Trophoblast cell (in vitro differentiated cells and primary cell): ENCODE measurements around the gene TNRC6B. TPM values are rescaled to one million over a fixed set of nuclear protein-coding genes. Genes with fewer than 3 reads are reported as not detected.

ENCODE experiments used
- DNase-seq, 2 donors: peaks; one replicate each; pipeline ENCODE4 v3.0.0-alpha.2; 2016
- H2AFZ ChIP-seq: 2 replicates; pipeline ENCODE4 v1.6.1; 2013; ENCODE audit warnings: low read length, moderate library complexity, mild to moderate bottlenecking; ENCODE audit not compliant: insufficient read depth, poor library complexity
- H2AK5ac ChIP-seq: 2 replicates; pipeline ENCODE4 v1.6.1; 2013; ENCODE audit warnings: mild to moderate bottlenecking, low read length
- H2BK120ac ChIP-seq: 2 replicates; pipeline ENCODE4 v1.6.1; 2013; ENCODE audit warnings: low read length, mild to moderate bottlenecking, moderate library complexity; ENCODE audit not compliant: insufficient read depth, poor library complexity
- H2BK12ac ChIP-seq: 2 replicates; pipeline ENCODE4 v1.6.1; 2013; ENCODE audit warnings: mild to moderate bottlenecking, low read length, moderate library complexity
- H2BK5ac ChIP-seq: 2 replicates; pipeline ENCODE4 v1.6.1; 2013; ENCODE audit warnings: low read length, low read depth, moderate library complexity, mild to moderate bottlenecking; ENCODE audit not compliant: poor library complexity
- H3K14ac ChIP-seq: 2 replicates; pipeline ENCODE4 v1.6.1; 2013; ENCODE audit warnings: mild to moderate bottlenecking, low read length
- H3K18ac ChIP-seq: 2 replicates; pipeline ENCODE4 v1.6.1; 2013; ENCODE audit warnings: mild to moderate bottlenecking, low read length
- H3K23ac ChIP-seq: 2 replicates; pipeline ENCODE4 v1.6.1; 2013; ENCODE audit warnings: low read length
- H3K27ac ChIP-seq: 2 replicates; pipeline ENCODE4 v1.5.1; 2013; ENCODE audit warnings: low read depth, mild to moderate bottlenecking, inconsistent platforms, low read length, moderate library complexity
- H3K27me3 ChIP-seq: 2 replicates; pipeline ENCODE4 v1.6.1; 2013; ENCODE audit warnings: inconsistent platforms, mild to moderate bottlenecking, low read length, moderate library complexity; ENCODE audit not compliant: insufficient read depth
- H3K36me3 ChIP-seq, 2 experiments: 1 replicate in 1 of 2; 2 replicates in 1 of 2; pipeline ENCODE4 v1.6.1; 2013; ENCODE audit warnings: low read length in 2 of 2, mild to moderate bottlenecking in 2 of 2, moderate library complexity in 1 of 2; ENCODE audit not compliant: insufficient read depth in 2 of 2, control insufficient read depth in 1 of 2
- H3K4ac ChIP-seq: 2 replicates; pipeline ENCODE4 v1.6.1; 2013; ENCODE audit warnings: low read depth, mild to moderate bottlenecking, low read length, moderate library complexity
- H3K4me1 ChIP-seq, 2 experiments: 1 replicate in 1 of 2; 2 replicates in 1 of 2; pipeline ENCODE4 v1.6.1; 2013; ENCODE audit warnings: low read length in 2 of 2, mild to moderate bottlenecking in 2 of 2, moderate library complexity in 1 of 2; ENCODE audit not compliant: insufficient read depth in 2 of 2, control insufficient read depth in 1 of 2
- H3K4me2 ChIP-seq: 2 replicates; pipeline ENCODE4 v1.6.1; 2013; ENCODE audit warnings: inconsistent platforms, mild to moderate bottlenecking, low read length, moderate library complexity
- H3K4me3 ChIP-seq: 2 replicates; pipeline ENCODE4 v1.5.1; 2013; ENCODE audit warnings: mild to moderate bottlenecking, low read depth, low read length, inconsistent platforms
- H3K79me1 ChIP-seq: one replicate; pipeline ENCODE4 v1.6.1; 2013; ENCODE audit warnings: low read length
- H3K79me2 ChIP-seq: 2 replicates; pipeline ENCODE4 v1.6.1; 2013; ENCODE audit warnings: low read length, mild to moderate bottlenecking; ENCODE audit not compliant: control insufficient read depth, insufficient read depth, poor library complexity
- H3K9ac ChIP-seq: 2 replicates; pipeline ENCODE4 v1.6.1; 2013; ENCODE audit warnings: mild to moderate bottlenecking, low read length
- H3K9me3 ChIP-seq: 2 replicates; pipeline ENCODE4 v1.6.1; 2013; ENCODE audit warnings: low read depth, mild to moderate bottlenecking, control low read depth, inconsistent platforms, low read length; ENCODE audit not compliant: insufficient read depth
- H4K12ac ChIP-seq: 2 replicates; pipeline ENCODE4 v1.6.1; 2013; ENCODE audit warnings: low read depth, mild to moderate bottlenecking, low read length, moderate library complexity
- H4K8ac ChIP-seq: 2 replicates; pipeline ENCODE4 v1.6.1; 2013; ENCODE audit warnings: low read depth, mild to moderate bottlenecking, low read length, moderate library complexity
- H4K91ac ChIP-seq: one replicate; pipeline ENCODE4 v1.6.1; 2013; ENCODE audit warnings: low read depth, mild to moderate bottlenecking, low read length, moderate library complexity
- WGBS: extraction: QIAGEN DNeasy Blood & Tissue Kit; methylation state at CpG from one replicate; pipeline ENCODE4 v1.1.7; 2013; ENCODE audit warnings: missing lambda C conversion rate; ENCODE audit not compliant: insufficient read length, insufficient coverage; ENCODE audit errors: extremely low coverage; 5-methylcytosine and 5-hydroxymethylcytosine counted together
- polyA plus RNA-seq: library from polyadenylated mRNA; stranded (reverse); fragments of 200-250 nt; gene quantifications from 2 replicates; pipeline ENCODE4 v1.2.3, GENCODE V29; 2013

The TNRC6B gene
- 8.2 and 9.3 TPM in 2 replicates for polyA plus RNA-seq

GRCh38 chr22:40177738-40178416 lies at the start of gene TNRC6B:
Gene TNRC6B (plus strand): TSS chr22:40177925. CDS start chr22:40178136, 211 bp downstream.
- peaks cover 8% of the 10 kb centered on the region for H3K79me1 ChIP-seq
- no CpG with 5 or more reads among the region's 10 CpGs for WGBS
- peak within 1 kb of the TSS; percentile 42 for H4K91ac ChIP-seq
- H3K9ac ChIP-seq: peak within 1 kb of the TSS; percentile 87
- peak within 1 kb of the TSS; percentile 44 for H4K12ac ChIP-seq
- no peaks in the 10 kb centered on the region for H3K27me3 ChIP-seq
- H3K79me2 ChIP-seq: peaks cover 3% of the 10 kb centered on the region
- peak within 1 kb of the TSS; percentile 60 for H3K4ac ChIP-seq
- H3K14ac ChIP-seq: peak within 1 kb of the TSS; percentile 60
- H4K8ac ChIP-seq: peak within 1 kb of the TSS; percentile 54
- H3K4me2 ChIP-seq: peak within 1 kb of the TSS; percentile 93
- H3K9me3 ChIP-seq: no peaks in the 10 kb centered on the region
- peak; percentile 83 to 93 for DNase-seq
- H3K36me3 ChIP-seq: no peaks in the 10 kb centered on the region
- H3K4me3 ChIP-seq: peak within 1 kb of the TSS; percentile 70
- no peak within 1 kb of the TSS for H2AK5ac ChIP-seq
- H2BK5ac ChIP-seq: peak within 1 kb of the TSS; percentile 46
- no peak within 1 kb of the TSS for H2BK120ac ChIP-seq
- H3K4me1 ChIP-seq: peaks cover 6 to 13% of the 10 kb centered on the region in 2 experiments
- H3K18ac ChIP-seq: no peak within 1 kb of the TSS
- peak within 1 kb of the TSS; percentile 11 for H2AFZ ChIP-seq
- peak within 1 kb of the TSS; percentile 75 for H3K27ac ChIP-seq
- H2BK12ac ChIP-seq: no peak within 1 kb of the TSS
- no peak within 1 kb of the TSS for H3K23ac ChIP-seq

- no peaks in the 10 kb centered on the region for H3K9me3 ChIP-seq
- H3K4ac ChIP-seq: no peak overlapping the region
- H3K36me3 ChIP-seq: no peaks in the 10 kb centered on the region
- H3K4me3 ChIP-seq: no peak overlapping the region
- WGBS: no CpG with 5 or more reads among the region's 4 CpGs
- no peaks in the 10 kb centered on the region for H3K79me2 ChIP-seq
- DNase-seq: no peak
- H3K23ac ChIP-seq: peak overlapping the region; percentile 1
- no peak overlapping the region for H2BK12ac ChIP-seq
- H3K18ac ChIP-seq: no peak overlapping the region
- no peak overlapping the region for H2AK5ac ChIP-seq
- no peak overlapping the region for H3K14ac ChIP-seq
- no peaks in the 10 kb centered on the region for H3K4me1 ChIP-seq
- H2BK5ac ChIP-seq: no peak overlapping the region
- no peak overlapping the region for H3K9ac ChIP-seq
- no peaks in the 10 kb centered on the region for H3K27me3 ChIP-seq
- no peak overlapping the region for H3K27ac ChIP-seq
- no peak overlapping the region for H4K91ac ChIP-seq
- no peak overlapping the region for H2BK120ac ChIP-seq
- no peak overlapping the region for H4K8ac ChIP-seq
- no peak overlapping the region for H3K4me2 ChIP-seq
- no peak overlapping the region for H2AFZ ChIP-seq
- no peaks in the 10 kb centered on the region for H3K79me1 ChIP-seq
- no peak overlapping the region for H4K12ac ChIP-seq
These were observed 48.7 kb upstream of the TNRC6B start for GRCh38 chr22:40128989-40129388.

GRCh38 chr22:40137132-40137531 lies 40.6 kb upstream of the TNRC6B start:
- no peak overlapping the region for H2BK5ac ChIP-seq
- no peak overlapping the region for H3K4ac ChIP-seq
- no peaks in the 10 kb centered on the region for H3K9me3 ChIP-seq
- no peak overlapping the region for H3K23ac ChIP-seq
- no peaks in the 10 kb centered on the region for H3K36me3 ChIP-seq
- no peaks in the 10 kb centered on the region for H3K27me3 ChIP-seq
- no peak overlapping the region for H4K91ac ChIP-seq
- H3K4me1 ChIP-seq: no peaks in the 10 kb centered on the region
- H2BK12ac ChIP-seq: no peak overlapping the region
- H2AK5ac ChIP-seq: no peak overlapping the region
- no peak overlapping the region for H4K8ac ChIP-seq
- no peak for DNase-seq
- no peak overlapping the region for H3K14ac ChIP-seq
- no peak overlapping the region for H4K12ac ChIP-seq
- no peak overlapping the region for H3K4me3 ChIP-seq
- H3K4me2 ChIP-seq: no peak overlapping the region
- no peaks in the 10 kb centered on the region for H3K79me1 ChIP-seq
- H2BK120ac ChIP-seq: no peak overlapping the region
- no peak overlapping the region for H3K27ac ChIP-seq
- no peak overlapping the region for H3K18ac ChIP-seq
- no CpG with 5 or more reads among the region's 4 CpGs for WGBS
- H3K9ac ChIP-seq: no peak overlapping the region
- no peaks in the 10 kb centered on the region for H3K79me2 ChIP-seq
- no peak overlapping the region for H2AFZ ChIP-seq

GRCh38 chr22:40138866-40139265 lies 38.9 kb upstream of the TNRC6B start:
- Histone ChIP-seq H3K4me2 (no peak overlapping the region), H4K12ac (no peak overlapping the region), H2BK5ac (no peak overlapping the region), H2AK5ac (no peak overlapping the region), H3K14ac (no peak overlapping the region), H3K18ac (no peak overlapping the region), H3K4ac (no peak overlapping the region), H4K91ac (no peak overlapping the region), H3K79me2 (no peaks in the 10 kb centered on the region), H3K9ac (no peak overlapping the region), H3K79me1 (no peaks in the 10 kb centered on the region), H2BK12ac (no peak overlapping the region), H3K36me3 (no peaks in the 10 kb centered on the region), H3K23ac (no peak overlapping the region), H4K8ac (no peak overlapping the region), H2BK120ac (no peak overlapping the region), H3K9me3 (no peaks in the 10 kb centered on the region), H3K4me3 (no peak overlapping the region), H3K27me3 (no peaks in the 10 kb centered on the region), H2AFZ (no peak overlapping the region), H3K27ac (no peak overlapping the region), H3K4me1 (no peaks in the 10 kb centered on the region)
- no peak for DNase-seq
